Hepatocyte (in vitro differentiated cells): Measurements from ENCODE around the gene EML6. TPM values are rescaled to one million over a fixed set of nuclear protein-coding genes. Genes with fewer than 3 reads are reported as not detected.

Source experiments
- DNase-seq: peaks from one replicate; pipeline ENCODE4 v3.0.0-alpha.2; 2016; ENCODE audit warnings: low spot score
- H2AFZ ChIP-seq: fragments of 200-600 bp; sonication (generic); 2 replicates; pipeline ENCODE4 v1.6.0; 2016; ENCODE audit warnings: antibody characterized with exemption, mild to moderate bottlenecking
- H3K27ac ChIP-seq: fragments of 200-600 bp; sonication (generic); 2 replicates; pipeline ENCODE4 v1.5.1; 2016; ENCODE audit warnings: mild to moderate bottlenecking
- H3K27me3 ChIP-seq: fragments of 200-600 bp; sonication (generic); 2 replicates; pipeline ENCODE4 v1.6.1; 2016
- H3K36me3 ChIP-seq: fragments of 200-600 bp; sonication (generic); replicated peaks from 2 replicates; pipeline ENCODE4 v1.5.1; 2016; ENCODE audit warnings: low read depth; ENCODE audit not compliant: insufficient read depth
- H3K4me1 ChIP-seq: fragments of 200-600 bp; sonication (generic); 2 replicates; pipeline ENCODE4 v1.5.1; 2016; ENCODE audit warnings: mild to moderate bottlenecking, moderate library complexity; ENCODE audit not compliant: insufficient read depth
- H3K4me2 ChIP-seq: fragments of 200-600 bp; sonication (generic); 2 replicates; pipeline ENCODE4 v1.6.0; 2016
- H3K4me3 ChIP-seq: fragments of 200-600 bp; sonication (generic); 2 replicates; pipeline ENCODE4 v1.5.1; 2016; ENCODE audit warnings: mild to moderate bottlenecking
- H3K79me2 ChIP-seq: fragments of 200-600 bp; sonication (generic); 2 replicates; pipeline ENCODE4 v1.6.0; 2017; ENCODE audit warnings: mild to moderate bottlenecking
- H3K9me2 ChIP-seq: fragments of 200-600 bp; sonication (generic); replicated peaks from 2 replicates; pipeline ENCODE4 v1.6.0; 2017; ENCODE audit warnings: mild to moderate bottlenecking; ENCODE audit not compliant: insufficient read depth
- H3K9me3 ChIP-seq: fragments of 200-600 bp; sonication (generic); 2 replicates; pipeline ENCODE4 v1.5.1; 2016; ENCODE audit warnings: low read depth, mild to moderate bottlenecking
- H4K20me1 ChIP-seq: fragments of 200-600 bp; sonication (generic); 2 replicates; pipeline ENCODE4 v1.6.0; 2016; ENCODE audit warnings: mild to moderate bottlenecking; ENCODE audit not compliant: insufficient read depth, poor library complexity, severe bottlenecking
- EZH2 ChIP-seq: fragments of 200-600 bp; sonication (generic); IDR thresholded peaks from 2 replicates; pipeline ENCODE4 v1.6.1; 2016; ENCODE audit warnings: antibody characterized with exemption, mild to moderate bottlenecking, borderline replicate concordance
- EZH2phosphoT487 ChIP-seq: fragments of 200-600 bp; sonication (generic); IDR thresholded peaks from one replicate; pipeline ENCODE4 v1.6.1; 2018; ENCODE audit warnings: antibody characterized with exemption, mild to moderate bottlenecking, low read depth, moderate library complexity; ENCODE audit not compliant: unreplicated experiment, severe bottlenecking
- WGBS: methylation state at CpG from one replicate; pipeline ENCODE4 v1.1.6; 2016; ENCODE audit warnings: low lambda C conversion rate; ENCODE audit errors: missing lambda C conversion rate; 5-methylcytosine and 5-hydroxymethylcytosine counted together
- polyA plus RNA-seq: library from polyadenylated mRNA; unstranded; fragments of >200 nt; fragmentation: Nextera tagmentation; extraction: Ambion mirVana; gene quantifications from 2 replicates; pipeline ENCODE4 v1.2.1, GENCODE V29; 2016
- total RNA-seq: library from RNA; depleted of rRNA; stranded (reverse); fragments of >200 nt; gene quantifications from 2 replicates; pipeline ENCODE4 v1.2.3, GENCODE V29; 2014
- TF ChIP-seq, protein P1 (sequence below): fragments of 200-600 bp; sonication (generic); IDR thresholded peaks from 2 replicates; pipeline ENCODE4 v1.5.1; 2016; ENCODE audit warnings: antibody characterized with exemption, mild to moderate bottlenecking; ENCODE audit not compliant: poor library complexity

EML6 gene
- total and polyA plus RNA-seq, 2 experiments from 2014 or later, result 1.9 to 4.0 TPM

DNA sequence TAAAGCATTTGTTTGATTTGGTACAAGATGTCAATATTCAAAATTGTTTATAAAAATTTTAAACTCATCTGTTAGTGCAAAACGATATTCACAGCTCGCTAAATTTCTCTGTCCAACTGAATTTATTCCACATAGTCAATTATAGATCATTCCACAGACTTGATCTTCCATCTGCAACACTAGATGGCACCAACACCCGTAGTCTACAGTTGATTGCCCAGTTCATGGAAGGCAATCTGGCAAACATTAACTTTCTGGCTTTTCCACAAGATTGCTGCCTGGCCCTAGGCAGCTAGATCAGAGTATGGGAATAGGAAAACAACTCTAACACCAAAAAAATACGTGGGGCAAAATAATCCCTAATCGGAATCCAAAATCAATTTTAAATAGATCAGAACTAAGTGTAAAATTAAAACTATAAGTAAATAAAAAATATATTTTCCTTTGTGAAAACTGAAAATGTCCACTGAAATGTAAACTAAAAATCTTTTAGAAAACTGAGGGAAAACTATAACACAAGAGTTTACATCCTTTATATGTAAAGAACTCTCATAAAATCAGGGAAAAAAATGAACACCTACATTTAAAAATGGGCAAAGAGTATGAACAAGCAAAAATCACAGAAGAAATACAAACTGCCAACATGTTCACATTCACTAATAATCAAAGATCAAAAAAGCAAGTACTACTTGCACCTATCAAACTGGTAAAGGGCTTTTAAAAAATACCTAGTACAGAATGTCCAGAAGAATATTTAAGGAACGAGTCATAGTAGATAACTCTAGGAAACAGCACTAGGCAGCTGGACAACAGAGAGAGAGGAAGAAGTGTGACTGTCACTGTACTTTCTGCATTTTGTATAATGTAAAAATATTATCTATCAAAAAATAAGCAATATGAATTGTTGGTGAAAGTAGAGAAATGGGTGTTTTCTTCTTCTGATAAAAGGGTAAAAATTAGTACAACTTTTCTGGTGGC, 291.8 kb downstream of the EML6 start:
- WGBS, result 45% methylated on average over 6 of the region's 6 CpGs
- Histone ChIP-seq H3K4me2 (peak overlapping the region; percentile 44), H3K79me2 (peaks cover 98% of the 10 kb centered on the region), H4K20me1 (peaks cover 82% of the 10 kb centered on the region), H3K36me3 (no peaks in the 10 kb centered on the region), H2AFZ (no peak overlapping the region), H3K4me3 (no peak overlapping the region), H3K27ac (no peak overlapping the region), H3K9me2 (no peaks in the 10 kb centered on the region), H3K27me3 (no peaks in the 10 kb centered on the region), H3K9me3 (no peaks in the 10 kb centered on the region), H3K4me1 (peaks cover 41% of the 10 kb centered on the region)
- TF ChIP-seq EZH2phosphoT487 (no peak), EZH2 (no peak)
- TF ChIP-seq, protein P1, sequence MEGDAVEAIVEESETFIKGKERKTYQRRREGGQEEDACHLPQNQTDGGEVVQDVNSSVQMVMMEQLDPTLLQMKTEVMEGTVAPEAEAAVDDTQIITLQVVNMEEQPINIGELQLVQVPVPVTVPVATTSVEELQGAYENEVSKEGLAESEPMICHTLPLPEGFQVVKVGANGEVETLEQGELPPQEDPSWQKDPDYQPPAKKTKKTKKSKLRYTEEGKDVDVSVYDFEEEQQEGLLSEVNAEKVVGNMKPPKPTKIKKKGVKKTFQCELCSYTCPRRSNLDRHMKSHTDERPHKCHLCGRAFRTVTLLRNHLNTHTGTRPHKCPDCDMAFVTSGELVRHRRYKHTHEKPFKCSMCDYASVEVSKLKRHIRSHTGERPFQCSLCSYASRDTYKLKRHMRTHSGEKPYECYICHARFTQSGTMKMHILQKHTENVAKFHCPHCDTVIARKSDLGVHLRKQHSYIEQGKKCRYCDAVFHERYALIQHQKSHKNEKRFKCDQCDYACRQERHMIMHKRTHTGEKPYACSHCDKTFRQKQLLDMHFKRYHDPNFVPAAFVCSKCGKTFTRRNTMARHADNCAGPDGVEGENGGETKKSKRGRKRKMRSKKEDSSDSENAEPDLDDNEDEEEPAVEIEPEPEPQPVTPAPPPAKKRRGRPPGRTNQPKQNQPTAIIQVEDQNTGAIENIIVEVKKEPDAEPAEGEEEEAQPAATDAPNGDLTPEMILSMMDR, result peak; percentile 70
- DNase-seq, result peak; percentile 79

DNA sequence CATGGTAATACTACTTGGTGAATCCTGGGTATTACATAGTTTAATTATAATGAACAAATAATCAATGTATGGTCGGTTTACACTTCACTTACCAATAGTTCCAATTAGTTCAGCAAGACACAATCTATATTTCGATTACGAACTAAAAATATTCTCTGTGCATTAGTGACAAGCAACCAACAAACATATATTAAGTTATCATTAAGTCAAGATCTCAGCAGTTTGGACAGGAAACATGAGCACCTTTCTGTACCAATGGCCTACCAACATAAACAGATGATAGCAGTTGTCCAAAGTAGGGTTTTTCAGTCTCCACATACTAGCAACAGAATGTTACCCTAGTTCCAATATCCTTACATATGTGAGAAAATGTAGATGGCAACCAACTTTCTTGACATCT, 294.0 kb downstream of the EML6 start:
- Histone ChIP-seq H3K4me2 (no peak overlapping the region), H3K79me2 (peaks cover 98% of the 10 kb centered on the region), H3K27ac (no peak overlapping the region), H3K36me3 (no peaks in the 10 kb centered on the region), H2AFZ (no peak overlapping the region), H4K20me1 (peaks cover 79% of the 10 kb centered on the region), H3K27me3 (no peaks in the 10 kb centered on the region), H3K9me3 (no peaks in the 10 kb centered on the region), H3K4me1 (peaks cover 21% of the 10 kb centered on the region), H3K9me2 (no peaks in the 10 kb centered on the region), H3K4me3 (no peak overlapping the region)
- TF ChIP-seq EZH2, result no peak
- TF ChIP-seq, protein P1, result no peak
- no peak for TF ChIP-seq EZH2phosphoT487
- WGBS, result 97% methylated on average over 3 of the region's 3 CpGs
- no peak for DNase-seq

DNA sequence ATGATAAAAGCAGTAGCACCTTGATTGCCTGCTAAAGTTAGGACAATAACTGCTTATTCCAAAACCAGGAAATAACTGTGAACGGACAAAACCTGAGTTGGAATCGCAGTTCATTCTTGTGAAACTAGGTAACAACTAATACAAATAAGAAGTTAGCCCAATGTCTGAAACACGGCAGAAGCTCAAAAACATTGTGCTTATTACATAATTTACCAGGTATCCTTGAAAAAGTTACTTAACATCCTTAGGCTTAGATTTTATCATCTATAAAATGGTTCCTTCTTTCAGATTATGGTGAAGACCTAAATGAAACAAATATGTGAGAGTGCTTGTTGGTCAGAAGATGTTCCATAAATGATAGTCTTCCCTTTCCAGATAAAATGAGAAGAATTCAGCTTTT, 294.4 kb downstream of the EML6 start:
- Histone ChIP-seq H3K4me2 (no peak overlapping the region), H4K20me1 (peaks cover 79% of the 10 kb centered on the region), H2AFZ (no peak overlapping the region), H3K4me1 (peaks cover 16% of the 10 kb centered on the region), H3K79me2 (peaks cover 98% of the 10 kb centered on the region), H3K27me3 (no peaks in the 10 kb centered on the region), H3K4me3 (no peak overlapping the region), H3K27ac (no peak overlapping the region), H3K9me3 (no peaks in the 10 kb centered on the region), H3K9me2 (no peaks in the 10 kb centered on the region), H3K36me3 (no peaks in the 10 kb centered on the region)
- TF ChIP-seq EZH2 (no peak), EZH2phosphoT487 (no peak)
- TF ChIP-seq, protein P1, result no peak
- DNase-seq, result no peak
- 84% methylated on average over 3 of the region's 3 CpGs for WGBS
